ENCODE results near the gene APOM.

The APOM gene

DNA sequence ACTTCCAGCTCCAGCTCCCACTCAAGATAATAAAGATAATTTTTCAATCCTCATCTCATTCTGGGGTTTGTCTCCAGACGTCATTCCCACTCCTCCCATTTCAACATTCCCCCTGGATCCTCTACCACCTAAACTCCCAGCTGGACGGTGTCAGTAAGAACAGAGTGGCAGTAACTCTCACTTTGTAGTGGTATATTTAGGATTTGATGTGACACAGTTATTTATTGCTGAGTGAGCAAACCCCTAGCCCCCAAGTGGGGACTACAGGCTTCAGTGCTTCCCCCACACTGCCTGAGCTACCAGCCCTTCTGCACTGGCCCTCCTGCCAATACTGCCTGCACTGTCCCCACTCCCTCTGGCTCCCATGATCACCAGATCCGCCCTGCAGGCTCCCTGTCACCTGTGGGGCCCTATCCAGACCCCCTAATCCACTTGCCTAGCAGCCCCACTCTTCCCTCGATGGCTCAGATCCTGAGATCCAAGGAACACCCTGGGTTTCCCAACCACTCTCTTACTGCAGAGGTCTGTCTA, 2.5 kb downstream of the APOM start:
- no peak for DNase-seq (ENCODE audit: low read depth, low spot score)

GRCh38 chr6:31658983-31659648, 3.4 kb downstream of the APOM start:
- no peak for DNase-seq (ENCODE audit: low read depth, low spot score)

DNA sequence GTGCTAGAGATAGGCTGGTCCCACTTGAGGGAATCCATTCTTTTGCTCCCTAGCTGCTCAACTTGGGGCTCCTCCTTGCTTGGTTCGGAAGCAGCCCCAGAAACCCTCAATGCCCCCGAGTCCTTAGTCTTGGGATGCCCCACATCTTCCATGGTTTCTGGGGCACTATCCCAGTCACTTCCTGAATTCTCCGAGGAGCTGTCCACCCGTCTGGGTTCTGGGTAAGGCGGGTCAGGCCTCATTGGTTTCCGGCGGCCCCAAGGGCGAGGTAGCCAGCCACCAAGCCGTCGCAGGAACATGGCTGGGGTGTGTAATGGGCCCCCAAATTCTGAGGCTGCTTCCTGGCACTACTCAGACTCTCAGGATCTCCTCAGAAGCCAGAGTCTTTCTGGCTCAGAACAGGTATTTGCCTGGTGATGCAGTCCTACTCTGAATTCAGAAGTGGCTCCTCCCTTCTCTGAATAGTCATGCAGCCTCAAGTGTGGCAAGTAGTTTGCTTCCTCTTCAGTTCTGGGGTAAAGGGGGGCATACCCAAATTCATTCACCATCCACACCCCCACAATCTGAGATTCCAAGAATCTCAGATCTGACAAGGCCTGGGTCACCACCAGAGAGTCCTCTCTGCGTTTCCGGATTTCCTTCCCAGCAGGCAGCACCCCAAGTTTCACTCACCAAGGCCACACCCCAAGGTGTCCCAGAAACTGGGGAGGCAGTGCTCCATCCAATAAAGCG, 4.1 kb downstream of the APOM start:
- DNase-seq (ENCODE audit: low read depth, low spot score) = peak; percentile 45

DNA sequence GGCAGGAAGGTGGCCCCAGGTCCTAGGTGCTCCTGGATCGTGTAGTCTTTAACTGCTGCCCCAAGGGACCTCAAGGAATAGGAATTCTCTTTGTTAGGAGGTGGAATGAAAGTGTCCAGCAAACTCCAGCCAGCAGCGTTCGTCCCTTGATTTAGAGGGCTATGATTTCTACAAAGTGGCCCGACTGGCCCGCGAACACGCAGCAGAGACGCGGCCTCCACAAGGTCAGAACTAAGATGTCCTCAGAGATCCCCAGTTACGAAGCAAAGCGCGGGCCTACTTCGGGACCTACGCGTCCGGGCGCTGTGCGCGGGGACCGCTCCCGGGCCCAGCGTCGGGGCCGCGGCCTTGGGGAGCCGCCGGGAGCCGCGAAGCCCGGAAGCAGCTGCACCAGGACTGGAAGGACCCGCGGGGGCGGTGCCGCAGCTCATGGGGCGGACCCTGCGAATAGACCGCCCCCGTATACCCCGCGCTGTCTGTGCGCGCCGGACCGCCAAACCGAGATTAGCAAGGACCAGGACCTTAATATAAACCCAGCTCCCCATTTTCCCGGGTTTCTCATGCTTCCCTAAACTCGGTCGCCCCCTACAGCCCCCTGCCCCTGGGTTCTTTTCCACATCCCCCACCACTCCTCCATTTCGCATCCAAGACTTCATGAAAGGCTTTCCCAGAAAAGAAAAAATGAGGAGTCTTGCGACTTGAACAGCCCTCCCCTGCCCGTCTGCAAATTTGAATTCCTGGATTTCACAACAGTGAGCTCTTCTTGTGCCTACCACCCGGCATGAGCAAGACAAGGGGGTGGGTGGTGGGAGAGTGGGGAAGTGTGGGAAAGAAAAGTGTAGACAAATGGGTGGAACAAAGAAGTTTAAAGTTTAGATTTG, 4.9 kb downstream of the APOM start, which contains the start of gene C6orf47:
Gene C6orf47, minus strand, starts transcription at position 398 of the 881 bp plus-strand sequence. CDS start 831 bp downstream, outside the sequence.
- peak; percentile 92 for DNase-seq (ENCODE audit: low read depth, low spot score)

DNA sequence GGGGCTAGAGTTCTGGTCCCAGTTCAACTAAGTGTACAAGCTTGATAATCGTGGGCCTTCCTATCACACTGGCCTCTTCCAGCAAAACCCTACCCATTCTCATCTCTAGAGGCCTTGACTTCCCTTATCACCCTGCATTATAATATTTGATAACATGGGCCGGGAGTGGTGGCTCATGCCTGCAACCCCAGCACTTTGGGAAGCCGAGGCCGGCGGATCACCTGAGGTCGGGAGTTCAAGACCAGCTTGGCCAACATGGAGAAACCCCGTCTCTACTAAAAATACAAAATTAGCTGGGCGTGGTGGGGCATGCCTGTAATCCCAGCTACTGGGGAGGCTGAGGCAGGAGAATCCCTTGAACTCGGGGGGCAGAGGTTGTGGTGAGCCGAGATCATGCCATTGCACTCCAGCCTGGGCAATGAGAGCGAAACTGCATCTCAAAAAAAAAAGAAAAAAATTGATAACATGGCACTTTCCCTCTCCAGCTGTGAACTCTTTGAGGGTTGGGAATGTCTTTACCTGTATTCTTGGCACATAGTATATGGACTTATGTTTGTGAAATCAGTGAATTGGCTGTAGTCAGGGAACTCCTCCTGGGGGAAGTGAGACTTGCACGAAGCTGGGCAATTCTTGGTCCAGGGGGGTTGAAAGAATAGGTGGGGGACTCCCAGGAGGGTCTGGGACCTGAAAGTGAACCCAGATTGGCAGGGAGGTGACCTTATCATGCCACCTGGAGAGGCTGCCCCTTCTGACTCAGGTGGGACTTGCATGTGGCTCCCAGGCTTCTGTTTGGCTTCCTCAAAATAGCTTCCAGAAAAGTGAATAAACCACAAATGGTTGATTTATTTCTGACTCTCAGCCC, 5.8 kb downstream of the APOM start:
- no peak for DNase-seq (ENCODE audit: low read depth, low spot score)

- no peak for DNase-seq (ENCODE audit: low read depth, low spot score)
Observed at GRCh38 chr6:31662124-31662723, 6.5 kb downstream of the APOM start.

DNA sequence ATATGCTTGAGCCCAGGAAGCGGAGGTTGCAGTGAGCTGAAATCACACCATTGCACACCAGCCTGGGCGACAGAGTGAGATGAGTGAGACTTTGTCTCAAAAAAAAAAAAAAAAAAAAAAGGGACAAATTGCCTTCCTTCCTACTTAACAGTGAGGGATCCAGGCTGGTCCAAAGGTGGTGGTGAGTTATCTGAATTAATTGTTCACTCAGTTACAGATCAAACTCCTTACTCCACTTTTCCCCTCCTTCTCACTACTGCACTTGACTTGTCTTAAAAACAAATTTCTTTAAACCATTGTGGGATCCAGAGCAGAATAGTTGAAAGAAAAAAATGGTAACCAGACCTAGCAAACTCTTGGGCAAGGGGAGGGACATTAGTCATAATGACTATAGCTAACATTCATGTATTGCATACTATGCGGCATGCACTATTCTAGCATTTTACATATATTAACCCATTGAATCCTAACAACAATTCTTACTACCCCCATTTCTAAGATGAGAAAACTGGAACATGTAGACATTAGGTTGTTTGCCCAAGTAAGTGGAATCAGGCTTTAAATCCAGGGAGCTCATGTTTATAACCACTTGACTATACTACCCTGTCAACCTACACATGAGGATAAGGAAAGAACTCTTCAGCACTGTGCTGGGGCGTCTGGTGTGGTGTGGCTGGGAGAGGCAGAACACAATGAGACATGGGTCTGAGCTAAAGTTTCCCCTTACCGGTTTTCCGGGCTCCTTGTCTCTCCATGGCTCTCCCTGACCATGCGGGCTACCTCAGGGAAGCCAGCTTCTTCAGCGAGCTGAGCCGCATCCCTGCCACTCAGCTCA, 7.6 kb downstream of the APOM start:
- DNase-seq (ENCODE audit: low read depth, low spot score) = no peak

DNA sequence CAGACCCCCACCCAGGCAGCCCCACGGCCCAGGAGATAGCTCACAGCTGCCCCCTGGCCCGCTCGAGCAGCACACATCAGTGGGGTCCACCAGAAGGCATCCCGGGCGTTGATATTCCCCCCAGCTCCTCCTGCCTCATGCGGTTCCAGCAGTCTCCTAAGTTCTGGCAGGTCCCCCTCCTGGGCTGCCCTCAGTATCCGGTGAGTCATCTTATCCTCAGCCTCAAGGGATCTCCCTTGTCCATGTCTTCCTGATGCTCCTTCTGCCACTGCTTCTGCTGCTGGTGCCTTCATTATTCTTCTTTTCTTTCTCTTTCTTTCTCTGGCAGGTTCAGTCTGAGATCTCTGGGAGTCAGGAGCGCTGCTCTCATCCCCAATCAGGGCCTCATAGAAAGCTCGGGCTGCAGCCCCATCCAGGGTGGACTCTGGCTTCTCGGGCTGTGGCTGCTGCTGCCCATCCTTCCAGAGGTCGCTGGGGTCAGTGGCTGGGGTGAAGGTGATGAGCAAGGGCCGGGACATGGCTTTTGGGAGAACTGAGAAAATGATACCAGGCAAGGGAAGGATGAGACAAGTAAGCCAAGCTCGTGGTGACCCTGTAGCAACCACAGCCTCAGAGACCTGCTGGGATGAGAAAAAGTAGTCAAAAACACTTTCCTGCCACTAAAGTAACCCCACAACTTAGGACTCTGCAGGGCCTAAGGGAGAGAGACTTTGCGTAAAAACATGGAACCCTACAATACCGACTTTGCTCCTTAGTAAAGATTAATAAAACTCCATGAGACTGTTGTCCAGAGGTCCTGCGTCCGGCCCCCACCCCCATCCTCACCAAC, 8.5 kb downstream of the APOM start:
- DNase-seq (ENCODE audit: low read depth, low spot score) = peak; percentile 71

DNA sequence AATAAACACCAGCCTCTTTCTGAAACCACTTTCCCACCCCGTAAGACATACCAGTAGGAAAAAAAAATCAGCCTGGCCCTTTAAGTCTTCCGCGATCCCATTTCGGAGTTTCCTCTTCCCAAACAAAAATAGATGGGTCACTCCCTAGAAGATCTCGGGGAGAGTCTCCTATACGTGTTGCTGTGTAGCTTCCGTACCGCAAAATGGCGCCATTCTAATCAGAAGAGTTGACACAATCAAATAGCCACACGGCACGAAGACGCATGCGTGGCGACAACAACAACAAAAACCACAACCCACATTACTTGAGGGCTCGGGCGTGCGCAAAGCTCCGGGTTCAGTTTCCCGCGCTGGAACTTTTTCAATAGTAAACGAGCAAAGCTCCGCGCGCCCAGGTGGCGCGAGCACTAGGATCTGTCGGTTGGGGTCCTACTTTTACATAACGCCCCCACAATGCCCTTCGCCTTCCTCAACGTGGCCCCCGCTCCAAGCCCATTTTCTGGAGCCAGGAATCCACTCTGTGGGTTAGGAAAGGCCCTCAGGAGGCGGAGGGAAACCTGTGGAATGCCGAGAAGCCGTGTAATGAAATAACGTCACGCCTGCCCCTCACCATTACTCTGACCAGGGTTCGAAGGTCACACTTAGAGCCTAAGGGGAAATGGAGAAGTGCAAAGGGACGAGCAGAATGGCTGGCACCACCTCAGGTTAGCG, 9.3 kb downstream of the APOM start, which contains the start of gene GPANK1:
Gene GPANK1, minus strand, starts transcription at position 208 of the 711 bp plus-strand sequence. CDS start 519 bp downstream, outside the sequence.
- peak; percentile 93 for DNase-seq (ENCODE audit: low read depth, low spot score)

GRCh38 chr6:31665501-31666336, 10.0 kb downstream of the APOM start, which contains the start of gene CSNK2B:
TSS of gene CSNK2B (plus strand) at chr6:31666080. CDS start at chr6:31666832, 752 bp downstream.
- peak; percentile 99 for DNase-seq (ENCODE audit: low read depth, low spot score)

GRCh38 chr6:31666337-31666965, 10.8 kb downstream of the APOM start:
- DNase-seq (ENCODE audit: low read depth, low spot score) = no peak

- no peak for DNase-seq (ENCODE audit: low read depth, low spot score)
Observed at GRCh38 chr6:31669676-31670075, 14.0 kb downstream of the APOM start, which contains the start of gene LY6G5B. TSS of gene LY6G5B (plus strand) at chr6:31669976. CDS start at chr6:31670951, 975 bp downstream.

DNA sequence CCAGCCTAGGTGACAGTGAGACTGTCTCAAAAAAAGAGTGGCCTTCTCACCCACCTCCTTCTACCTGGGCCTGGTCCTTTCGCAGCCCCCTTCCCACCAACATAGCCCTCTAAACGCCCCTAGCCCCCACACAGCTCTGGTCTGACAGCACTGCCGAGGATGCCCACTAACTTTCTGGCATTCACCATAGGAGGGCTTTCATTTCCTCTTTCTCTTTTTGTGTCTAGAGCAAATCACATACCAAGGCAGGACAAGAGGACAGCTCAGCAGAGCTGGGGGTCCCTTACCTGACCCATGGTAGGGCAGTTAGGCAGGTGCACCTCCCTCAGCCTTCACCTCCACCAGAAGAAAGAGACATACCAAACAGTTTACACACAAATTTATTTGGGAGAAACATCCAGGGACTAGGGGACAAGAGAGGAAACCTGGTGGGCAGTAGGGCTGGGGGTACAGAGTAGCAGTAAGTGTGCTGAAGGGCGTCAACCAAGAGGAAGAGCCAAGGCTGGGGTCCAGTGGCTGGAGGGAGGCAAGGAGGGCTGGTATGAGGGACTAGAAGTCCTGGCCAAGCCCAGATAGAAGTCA, 20.7 kb downstream of the APOM start:
- no peak for DNase-seq (ENCODE audit: low read depth, low spot score)

GRCh38 chr6:31676904-31677303, 21.2 kb downstream of the APOM start:
- no peak for DNase-seq (ENCODE audit: low read depth, low spot score)

GRCh38 chr6:31677955-31678354, 22.3 kb downstream of the APOM start:
- DNase-seq (ENCODE audit: low read depth, low spot score) = no peak

Data from astrocyte of the hippocampus (primary cell).